ENCODE results near the gene KIF6.

Gene KIF6

DNA sequence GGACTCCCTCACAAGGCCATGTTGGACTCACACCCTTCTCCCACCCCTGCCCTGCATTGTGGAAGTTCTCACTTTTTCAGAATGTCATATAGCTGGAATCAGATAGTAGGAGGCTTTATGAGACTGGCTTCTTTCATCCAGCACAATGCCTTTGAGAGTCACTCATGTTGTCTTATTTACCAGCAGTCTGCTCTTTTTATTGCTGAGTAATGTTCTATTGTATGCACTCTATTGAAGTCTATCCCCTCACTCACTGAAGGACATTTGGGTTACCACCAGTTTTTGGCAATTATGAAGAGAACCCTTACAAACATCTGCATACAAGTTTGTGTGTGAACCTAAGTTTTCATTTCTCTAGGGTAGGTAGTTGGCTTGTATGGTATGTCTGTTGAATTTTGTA is 321.9 kb downstream of the KIF6 start:
- in situ Hi-C loops (cut with HindIII; ENCODE audit: low sequenced_read_pairs): no loop called here
- DNase-seq (ENCODE audit: low read depth): no peak
- no peak overlapping the region for H3K4me3 ChIP-seq (ENCODE audit: low read depth, low read length)
- TF ChIP-seq CTCF (IDR thresholded peaks at IDR 0.05; ENCODE audit: low read depth, low read length, missing control alignments): no peak

DNA sequence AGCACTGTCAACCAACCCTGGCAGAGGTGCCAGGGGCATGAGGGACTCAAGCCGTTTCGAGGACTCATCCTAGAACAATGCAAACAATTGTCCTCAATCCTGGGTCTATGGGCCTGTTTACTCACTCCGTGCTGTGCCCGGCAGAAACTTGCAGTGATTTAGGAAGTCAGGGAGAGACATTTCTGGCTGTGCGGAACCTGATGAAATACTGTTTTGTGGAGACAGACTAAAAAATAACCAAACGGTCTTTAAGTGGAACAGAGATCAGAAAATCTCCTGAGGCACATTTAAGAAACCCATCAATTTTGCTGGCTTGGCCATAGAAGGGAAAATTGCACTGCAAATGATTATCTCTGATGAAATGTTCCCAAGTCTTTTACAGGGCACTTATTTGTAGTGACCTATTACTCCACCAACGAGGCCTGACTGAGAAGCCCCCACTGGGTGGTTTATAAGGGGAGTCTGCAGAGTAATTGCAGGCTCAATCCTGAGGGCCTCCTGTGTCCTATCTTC is 322.9 kb downstream of the KIF6 start:
- no peak overlapping the region for H3K4me3 ChIP-seq (ENCODE audit: low read depth, low read length)
- no peak for TF ChIP-seq CTCF (IDR thresholded peaks at IDR 0.05; ENCODE audit: low read depth, low read length, missing control alignments)
- in situ Hi-C loops (cut with HindIII; ENCODE audit: low sequenced_read_pairs): no loop called here

DNA sequence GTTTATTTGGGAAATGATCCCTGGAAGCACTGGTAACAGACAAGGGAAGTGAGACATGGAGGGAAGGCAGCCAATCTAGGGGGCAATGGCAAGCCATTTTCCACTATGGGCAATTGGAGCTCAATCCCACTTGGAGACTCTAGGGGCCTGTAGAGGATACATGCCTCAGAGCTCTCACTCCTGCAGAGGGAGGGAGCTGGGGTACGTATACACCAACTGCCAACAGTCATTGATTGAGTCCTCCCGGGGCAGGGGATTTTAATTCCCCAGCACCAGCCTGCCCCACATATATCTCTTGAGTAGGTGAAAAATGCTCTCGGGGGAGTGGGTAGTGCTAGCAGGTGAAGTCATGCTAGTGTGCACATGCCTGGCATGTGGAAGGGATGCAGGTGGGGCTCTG is 323.8 kb downstream of the KIF6 start:
- DNase-seq (ENCODE audit: low read depth): no peak
- no peak overlapping the region for H3K4me3 ChIP-seq (ENCODE audit: low read depth, low read length)
- no peak for TF ChIP-seq CTCF (IDR thresholded peaks at IDR 0.05; ENCODE audit: low read depth, low read length, missing control alignments)
- in situ Hi-C loops (cut with HindIII; ENCODE audit: low sequenced_read_pairs): no loop called here

More for the DNA sequence above, 322.9 kb downstream of the KIF6 start:
- no peak for DNase-seq (ENCODE audit: low read depth)

DNA sequence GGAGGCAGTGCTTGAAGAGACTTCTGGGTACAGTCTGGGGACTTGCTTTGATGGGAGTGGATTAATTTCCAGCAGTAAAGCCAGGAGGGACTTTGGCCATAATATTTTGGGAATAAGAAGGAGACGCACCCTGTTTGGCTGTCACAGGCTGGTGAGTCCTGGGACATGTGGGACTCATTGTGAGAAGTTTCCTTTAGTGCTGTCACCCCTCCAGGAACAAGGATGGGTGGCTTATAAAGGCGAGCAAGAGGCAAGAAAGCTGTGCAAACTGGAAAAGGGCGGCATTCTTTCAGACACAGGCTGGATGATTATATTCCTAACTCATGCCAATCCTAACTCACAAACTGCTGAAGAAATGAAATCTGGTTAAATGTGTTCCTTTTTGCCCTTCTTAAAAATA is 325.2 kb downstream of the KIF6 start:
- no peak for DNase-seq (ENCODE audit: low read depth)
- in situ Hi-C loops (cut with HindIII; ENCODE audit: low sequenced_read_pairs): no loop called here
- H3K4me3 ChIP-seq (ENCODE audit: low read depth, low read length): no peak overlapping the region
- no peak for TF ChIP-seq CTCF (IDR thresholded peaks at IDR 0.05; ENCODE audit: low read depth, low read length, missing control alignments)

DNA sequence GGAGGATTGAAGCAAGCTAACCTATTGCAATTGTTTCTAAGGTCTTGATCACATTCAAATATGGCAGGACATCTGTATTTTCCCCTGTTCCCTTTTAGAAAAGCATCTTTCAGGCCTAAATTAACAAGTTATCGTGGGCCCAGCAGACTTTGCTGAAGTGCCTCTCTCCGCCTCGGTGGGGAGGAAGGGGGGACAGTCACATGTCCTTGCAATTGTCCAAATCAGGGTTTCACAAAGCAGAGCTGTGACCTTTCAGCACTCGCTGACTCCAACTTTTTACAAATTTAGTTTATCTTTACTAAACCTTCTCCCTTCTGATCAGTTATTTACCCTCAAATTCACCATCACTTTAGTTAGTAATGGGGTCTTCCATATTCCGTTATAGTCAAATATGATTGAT is 328.4 kb downstream of the KIF6 start:
- in situ Hi-C loops (cut with HindIII; ENCODE audit: low sequenced_read_pairs): no loop called here
- no peak for DNase-seq (ENCODE audit: low read depth)
- no peak overlapping the region for H3K4me3 ChIP-seq (ENCODE audit: low read depth, low read length)
- TF ChIP-seq CTCF (IDR thresholded peaks at IDR 0.05; ENCODE audit: low read depth, low read length, missing control alignments): no peak

DNA sequence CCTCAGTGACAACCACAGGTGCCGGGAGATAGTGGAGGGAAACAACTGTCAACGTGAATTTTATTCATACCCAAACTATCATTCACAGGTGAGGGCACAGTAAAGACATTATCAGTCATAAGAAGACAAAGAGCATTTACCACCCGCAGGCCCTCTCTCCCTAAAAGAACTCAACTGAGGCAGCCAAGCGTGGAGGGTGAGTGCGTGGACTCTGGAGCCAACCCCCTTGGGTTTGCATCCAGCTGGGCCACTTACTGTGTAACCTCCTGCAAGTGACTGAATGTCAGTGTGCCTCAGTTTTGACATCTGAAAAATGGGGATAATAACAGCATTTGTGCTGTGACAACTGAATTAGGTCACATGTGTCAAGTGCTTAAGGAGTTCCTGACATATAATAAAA is 332.1 kb downstream of the KIF6 start:
- DNase-seq (ENCODE audit: low read depth): no peak
- no peak overlapping the region for H3K4me3 ChIP-seq (ENCODE audit: low read depth, low read length)
- no peak for TF ChIP-seq CTCF (IDR thresholded peaks at IDR 0.05; ENCODE audit: low read depth, low read length, missing control alignments)
- in situ Hi-C loops (cut with HindIII; ENCODE audit: low sequenced_read_pairs): no loop called here

GRCh38 chr6:39391182-39391581 is 334.0 kb downstream of the KIF6 start:
- TF ChIP-seq CTCF (IDR thresholded peaks at IDR 0.05; ENCODE audit: low read depth, low read length, missing control alignments): no peak
- in situ Hi-C loops (cut with HindIII; ENCODE audit: low sequenced_read_pairs): no loop called here
- no peak for DNase-seq (ENCODE audit: low read depth)
- H3K4me3 ChIP-seq (ENCODE audit: low read depth, low read length): no peak overlapping the region
